GM18870 (cell line): ENCODE data around the gene OR6C65.
"Not testable (repeated sequence)": the region's sequence is repeated elsewhere in the genome, so short reads cannot be mapped to it uniquely, and the experiment has no call there.

Experiments
- ATAC-seq: cut with Tn5 transposase; IDR thresholded peaks from one replicate; pipeline ENCODE4 v1.9.1; 2021; ENCODE audit warnings: moderate library complexity; ENCODE audit not compliant: unreplicated experiment

The OR6C65 gene

GRCh38 chr12:55400229-55400628 is at the start of gene OR6C65:
OR6C65 (plus strand) TSS chr12:55400529; CDS start chr12:55400529, 0 bp downstream.
- no peak for ATAC-seq

- ATAC-seq, result not testable (repeated sequence)
Measured at GRCh38 chr12:55355338-55355737, 45.0 kb upstream of the OR6C65 start.

GRCh38 chr12:55362675-55363074 is 37.7 kb upstream of the OR6C65 start, which contains the start of gene OR6C75:
OR6C75 (plus strand) TSS chr12:55362975; CDS start chr12:55365111, 2,136 bp downstream.
- ATAC-seq, result no peak

GRCh38 chr12:55365086-55365485 is 35.2 kb upstream of the OR6C65 start:
- ATAC-seq, result no peak

- no peak for ATAC-seq
Measured at GRCh38 chr12:55372521-55372920, 27.8 kb upstream of the OR6C65 start.

GRCh38 chr12:55385891-55386290 is 14.4 kb upstream of the OR6C65 start:
- no peak for ATAC-seq

- no peak for ATAC-seq
Measured at GRCh38 chr12:55392032-55392795, 8.1 kb upstream of the OR6C65 start.

- ATAC-seq, result no peak
Measured at GRCh38 chr12:55396326-55396725, 4.0 kb upstream of the OR6C65 start.

GRCh38 chr12:55407866-55408265 is 7.5 kb downstream of the OR6C65 start:
- no peak for ATAC-seq

GRCh38 chr12:55409133-55409532 is 8.8 kb downstream of the OR6C65 start:
- ATAC-seq, result not testable (repeated sequence)

GRCh38 chr12:55412138-55412537 is 11.8 kb downstream of the OR6C65 start:
- ATAC-seq, result not testable (repeated sequence)

- not testable (repeated sequence) for ATAC-seq
Measured at GRCh38 chr12:55413498-55414388, 13.4 kb downstream of the OR6C65 start.

- not testable (repeated sequence) for ATAC-seq
Measured at GRCh38 chr12:55414396-55414823, 14.1 kb downstream of the OR6C65 start.

- not testable (repeated sequence) for ATAC-seq
Measured at GRCh38 chr12:55414889-55415288, 14.6 kb downstream of the OR6C65 start.

GRCh38 chr12:55416961-55417360 is 16.6 kb downstream of the OR6C65 start:
- no peak for ATAC-seq

- no peak for ATAC-seq
Measured at GRCh38 chr12:55420307-55420962, 20.1 kb downstream of the OR6C65 start.

- ATAC-seq, result no peak
Measured at GRCh38 chr12:55425954-55426353, 25.6 kb downstream of the OR6C65 start, which contains the start of gene OR6C76. OR6C76 (plus strand) TSS chr12:55426254; CDS start chr12:55426254, 0 bp downstream.

GRCh38 chr12:55428331-55429243 is 28.3 kb downstream of the OR6C65 start:
- no peak for ATAC-seq

- not testable (repeated sequence) for ATAC-seq
Measured at GRCh38 chr12:55441233-55441632, 40.9 kb downstream of the OR6C65 start.

GRCh38 chr12:55443776-55444175 is 43.4 kb downstream of the OR6C65 start, which contains the start of gene OR6C2:
OR6C2 (plus strand) TSS chr12:55444076; CDS start chr12:55452214, 8,138 bp downstream.
- no peak for ATAC-seq
